Measurements from ENCODE around the gene ROBO2. TPM values are rescaled to one million over a fixed set of nuclear protein-coding genes. Genes with fewer than 3 reads are reported as not detected.

Gene ROBO2
- total and polyA plus RNA-seq, 10 of the 15 experiments (the other 5 are each of a cell fraction or from before 2014, with no cell fraction given), result 0.22 to 2.5 (median 0.81) TPM

DNA sequence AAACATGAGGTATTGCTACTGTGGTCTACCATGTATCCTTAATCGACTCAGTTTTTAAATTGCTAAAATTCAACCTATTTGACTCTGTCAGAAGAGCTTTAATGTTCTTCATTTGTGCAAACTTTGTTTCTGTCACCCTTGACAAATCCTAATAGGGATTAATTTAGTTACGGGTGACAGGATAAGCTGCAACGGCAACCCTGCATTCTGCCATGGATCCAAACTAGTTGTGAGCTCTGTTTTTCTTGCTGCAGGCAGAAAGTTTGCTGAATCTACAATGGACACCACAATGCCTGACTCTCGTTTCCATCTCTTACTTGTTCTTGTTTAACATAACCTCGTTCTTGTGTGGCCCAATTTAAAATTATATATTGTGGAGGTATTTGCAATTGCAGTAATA lies 352.3 kb downstream of the ROBO2 start:
- no peak overlapping the region for H3K27ac ChIP-seq (ENCODE audit: control insufficient read depth, insufficient read depth)
- H3K4me3 ChIP-seq, result no peak overlapping the region
- intact Hi-C loops (cut with micrococcal nuclease; ENCODE audit: unreplicated experiment) (no loop called here), in situ Hi-C loops (cut with MboI) (no loop called here)
- no peaks in the 10 kb centered on the region for H3K9me3 ChIP-seq (replicated peaks; ENCODE audit: control insufficient read depth, insufficient read depth, low read length)
- ChIA-PET CTCF (no interaction called here), RAD21 (ENCODE audit: unreplicated experiment) (no interaction called here), POLR2A (no interaction called here), SMC1A (ENCODE audit: uncharacterized antibody, unreplicated experiment) (no interaction called here)
- H3K9ac ChIP-seq (ENCODE audit: control insufficient read depth, insufficient read depth, low read length), result no peak overlapping the region
- H3K79me2 ChIP-seq (ENCODE audit: control insufficient read depth, insufficient read depth, low read length), result no peaks in the 10 kb centered on the region
- H3K4me1 ChIP-seq (ENCODE audit: control insufficient read depth, insufficient read depth, low read length), result no peaks in the 10 kb centered on the region
- 33% methylated on average over 5 of the region's 5 CpGs for WGBS (ENCODE audit: insufficient coverage, insufficient replicate concordance, low lambda C conversion rate, missing lambda C conversion rate)
- no peak for ATAC-seq
- no peaks in the 10 kb centered on the region for H3K36me3 ChIP-seq (ENCODE audit: control insufficient read depth in 2 of 2, insufficient read depth in 2 of 2, low read length in 1 of 2)
- no peaks in the 10 kb centered on the region for H4K20me1 ChIP-seq (ENCODE audit: control insufficient read depth, insufficient read depth)
- no peak for FAIRE-seq
- H3K27me3 ChIP-seq (replicated peaks in 1 of 2; ENCODE audit: control insufficient read depth in 2 of 2, insufficient read depth in 2 of 2, low read length in 1 of 2), result no peaks in the 10 kb centered on the region
- no TSS peak for BruUV-seq (replicated peaks)
- DNase-seq (ENCODE audit: low read depth, low spot score), result no peak
- TF ChIP-seq, protein P1, sequence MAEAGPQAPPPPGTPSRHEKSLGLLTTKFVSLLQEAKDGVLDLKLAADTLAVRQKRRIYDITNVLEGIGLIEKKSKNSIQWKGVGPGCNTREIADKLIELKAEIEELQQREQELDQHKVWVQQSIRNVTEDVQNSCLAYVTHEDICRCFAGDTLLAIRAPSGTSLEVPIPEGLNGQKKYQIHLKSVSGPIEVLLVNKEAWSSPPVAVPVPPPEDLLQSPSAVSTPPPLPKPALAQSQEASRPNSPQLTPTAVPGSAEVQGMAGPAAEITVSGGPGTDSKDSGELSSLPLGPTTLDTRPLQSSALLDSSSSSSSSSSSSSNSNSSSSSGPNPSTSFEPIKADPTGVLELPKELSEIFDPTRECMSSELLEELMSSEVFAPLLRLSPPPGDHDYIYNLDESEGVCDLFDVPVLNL (IDR thresholded peaks at IDR 0.05; ENCODE audit: low read depth, low read length), result no peak
- TF ChIP-seq TCF7 (IDR thresholded peaks at IDR 0.05; ENCODE audit: borderline replicate concordance) (no peak), ETV6 (conservative IDR thresholded peaks at IDR 0.05 in 1 of 2, IDR thresholded peaks at IDR 0.05 in 1 of 2; ENCODE audit: borderline replicate concordance in 1 of 2, low read depth in 1 of 2) (no peak), NR2C1 (IDR thresholded peaks at IDR 0.05) (no peak), MYB (IDR thresholded peaks at IDR 0.05; ENCODE audit: borderline replicate concordance, low read depth, low read length) (no peak), EP300 (IDR thresholded peaks at IDR 0.05; ENCODE audit: borderline replicate concordance in 1 of 2, control insufficient read depth in 1 of 2, low read depth in 2 of 2, low read length in 2 of 2) (no peak), MTA3 (IDR thresholded peaks at IDR 0.05; ENCODE audit: borderline replicate concordance, low read length) (no peak), NR2C2 (IDR thresholded peaks at IDR 0.05; ENCODE audit: borderline replicate concordance, control insufficient read depth, insufficient read length, low read depth) (no peak), SMAD5 (IDR thresholded peaks at IDR 0.05; ENCODE audit: low read depth) (no peak), MEF2B (IDR thresholded peaks at IDR 0.05; ENCODE audit: partially characterized antibody, poor library complexity, severe bottlenecking) (no peak), SMARCA5 (IDR thresholded peaks at IDR 0.05) (no peak), RB1 (IDR thresholded peaks at IDR 0.05; ENCODE audit: borderline replicate concordance) (no peak), BRCA1 (IDR thresholded peaks at IDR 0.05; ENCODE audit: low read depth, low read length) (no peak), IKZF1 (conservative IDR thresholded peaks at IDR 0.05) (no peak), CEBPB (IDR thresholded peaks at IDR 0.05; ENCODE audit: borderline replicate concordance in 1 of 2, low read depth in 2 of 2, low read length in 2 of 2) (no peak), FOXM1 (IDR thresholded peaks at IDR 0.05; ENCODE audit: low read depth, low read length) (no peak)
- TF ChIP-seq, protein P2, sequence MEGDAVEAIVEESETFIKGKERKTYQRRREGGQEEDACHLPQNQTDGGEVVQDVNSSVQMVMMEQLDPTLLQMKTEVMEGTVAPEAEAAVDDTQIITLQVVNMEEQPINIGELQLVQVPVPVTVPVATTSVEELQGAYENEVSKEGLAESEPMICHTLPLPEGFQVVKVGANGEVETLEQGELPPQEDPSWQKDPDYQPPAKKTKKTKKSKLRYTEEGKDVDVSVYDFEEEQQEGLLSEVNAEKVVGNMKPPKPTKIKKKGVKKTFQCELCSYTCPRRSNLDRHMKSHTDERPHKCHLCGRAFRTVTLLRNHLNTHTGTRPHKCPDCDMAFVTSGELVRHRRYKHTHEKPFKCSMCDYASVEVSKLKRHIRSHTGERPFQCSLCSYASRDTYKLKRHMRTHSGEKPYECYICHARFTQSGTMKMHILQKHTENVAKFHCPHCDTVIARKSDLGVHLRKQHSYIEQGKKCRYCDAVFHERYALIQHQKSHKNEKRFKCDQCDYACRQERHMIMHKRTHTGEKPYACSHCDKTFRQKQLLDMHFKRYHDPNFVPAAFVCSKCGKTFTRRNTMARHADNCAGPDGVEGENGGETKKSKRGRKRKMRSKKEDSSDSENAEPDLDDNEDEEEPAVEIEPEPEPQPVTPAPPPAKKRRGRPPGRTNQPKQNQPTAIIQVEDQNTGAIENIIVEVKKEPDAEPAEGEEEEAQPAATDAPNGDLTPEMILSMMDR (IDR thresholded peaks at IDR 0.05 in 2 of 3, conservative IDR thresholded peaks at IDR 0.05 in 1 of 3; ENCODE audit: control insufficient read depth in 2 of 3, extremely low read depth in 1 of 3, insufficient read depth in 1 of 3, low read depth in 3 of 3, low read length in 3 of 3), result no peak
- TF ChIP-seq, protein P3, sequence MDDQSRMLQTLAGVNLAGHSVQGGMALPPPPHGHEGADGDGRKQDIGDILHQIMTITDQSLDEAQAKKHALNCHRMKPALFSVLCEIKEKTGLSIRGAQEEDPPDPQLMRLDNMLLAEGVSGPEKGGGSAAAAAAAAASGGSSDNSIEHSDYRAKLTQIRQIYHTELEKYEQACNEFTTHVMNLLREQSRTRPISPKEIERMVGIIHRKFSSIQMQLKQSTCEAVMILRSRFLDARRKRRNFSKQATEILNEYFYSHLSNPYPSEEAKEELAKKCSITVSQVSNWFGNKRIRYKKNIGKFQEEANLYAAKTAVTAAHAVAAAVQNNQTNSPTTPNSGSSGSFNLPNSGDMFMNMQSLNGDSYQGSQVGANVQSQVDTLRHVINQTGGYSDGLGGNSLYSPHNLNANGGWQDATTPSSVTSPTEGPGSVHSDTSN (IDR thresholded peaks at IDR 0.05; ENCODE audit: insufficient replicate concordance, low read depth, low read length), result no peak
- no peak overlapping the region for H3K4me2 ChIP-seq (ENCODE audit: control insufficient read depth, insufficient read depth)
- H2AFZ ChIP-seq (ENCODE audit: control insufficient read depth, low read depth, low read length), result no peak overlapping the region

Data from GM12878 (cell line).